CD4-positive, alpha-beta T cell treated with Interleukin-15 for 4 hours (primary cell): ENCODE measurements around the gene FRMD6.

ENCODE experiments used
- DNase-seq: peaks from one replicate; pipeline ENCODE4 v3.0.0-alpha.2; 2020; ENCODE audit warnings: low spot score

FRMD6 gene

DNA sequence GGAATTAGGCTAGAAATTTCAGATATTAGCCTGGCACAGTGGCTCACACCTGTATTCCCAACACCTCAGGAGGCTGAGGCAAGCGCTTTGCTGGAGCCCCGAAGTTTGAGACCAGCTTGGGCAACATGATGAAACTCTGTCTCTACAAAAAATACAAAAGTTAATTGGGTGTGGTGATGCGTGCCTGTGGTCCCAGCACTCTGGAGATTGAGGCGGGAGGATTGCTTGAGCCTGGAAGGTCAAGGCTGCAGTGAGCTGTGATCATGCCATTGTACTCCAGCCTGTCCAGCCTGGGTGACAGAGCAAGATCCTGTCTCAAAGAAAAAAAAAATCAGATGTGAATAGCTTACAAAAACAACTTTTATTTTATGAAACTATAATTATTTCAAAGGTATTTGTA, 15.1 kb downstream of the FRMD6 start:
- no peak for DNase-seq

DNA sequence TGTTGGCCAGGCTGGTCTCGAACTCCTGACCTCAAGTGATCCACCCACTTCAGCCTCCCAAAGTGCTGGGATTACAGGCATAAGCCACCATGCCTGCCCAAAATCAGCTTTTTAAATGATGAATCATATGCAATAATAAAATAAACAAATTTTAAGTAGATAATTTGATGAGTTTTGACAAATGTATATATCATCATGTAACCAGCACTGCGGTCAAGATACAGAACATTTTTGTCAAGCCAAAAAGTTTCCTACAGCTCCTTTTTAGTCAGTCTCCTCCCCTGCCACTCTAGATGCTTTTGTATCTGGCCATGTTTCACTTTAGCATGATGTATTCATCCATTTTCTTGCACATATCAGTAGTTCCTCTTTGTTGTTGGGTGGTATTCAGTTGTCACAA, 17.2 kb downstream of the FRMD6 start:
- no peak for DNase-seq

DNA sequence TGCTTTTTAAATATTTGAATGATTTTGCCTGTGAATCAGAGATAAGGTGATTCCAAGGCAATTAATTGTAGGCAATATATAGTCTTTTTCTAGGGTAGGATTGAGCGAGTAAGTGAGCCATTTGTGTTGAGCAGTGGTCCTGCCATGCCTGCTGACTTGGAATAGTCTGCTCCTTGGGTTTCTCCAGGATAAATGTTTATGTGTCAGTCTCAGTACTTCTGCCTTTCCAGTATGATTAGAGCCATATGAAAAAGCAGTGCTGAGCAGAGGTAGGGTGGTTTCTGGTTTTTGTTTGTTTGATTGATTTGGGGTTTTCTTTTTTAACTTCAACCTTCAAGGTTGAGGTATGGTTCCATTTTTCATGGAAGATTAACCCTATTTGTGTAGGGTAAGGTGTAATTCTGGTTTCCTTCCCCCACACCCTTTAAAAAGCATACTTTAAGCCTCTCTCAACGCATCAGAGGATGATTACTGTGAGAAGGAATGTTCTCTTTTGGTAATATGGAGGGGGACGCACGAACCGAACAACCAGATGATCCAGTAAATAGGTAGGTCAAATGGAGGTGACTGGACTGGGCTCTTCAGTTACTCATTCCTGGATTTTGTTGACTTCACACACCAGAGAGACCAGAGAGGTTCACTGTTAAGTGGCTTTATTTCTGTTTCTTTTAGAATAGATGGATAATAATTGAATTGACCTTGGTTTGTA, 22.7 kb downstream of the FRMD6 start:
- DNase-seq: no peak

DNA sequence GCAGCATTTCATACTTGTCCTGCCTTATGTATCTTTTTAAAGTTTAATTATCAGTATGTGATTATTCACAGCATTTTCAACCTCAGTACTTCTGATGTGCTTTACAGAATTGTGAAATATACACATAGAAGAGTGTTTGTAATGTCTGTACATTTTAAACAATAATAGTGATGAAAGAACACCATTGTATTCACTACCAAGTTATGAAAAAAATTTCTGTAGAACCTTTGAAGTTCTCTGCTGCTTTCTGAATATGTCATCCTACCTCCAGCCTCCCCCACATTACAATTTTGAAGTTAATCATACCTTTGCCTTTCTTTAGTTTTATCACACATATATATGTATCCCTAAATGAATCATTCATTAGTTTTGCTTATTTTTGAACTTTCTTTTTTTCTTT, 24.8 kb downstream of the FRMD6 start:
- no peak for DNase-seq

DNA sequence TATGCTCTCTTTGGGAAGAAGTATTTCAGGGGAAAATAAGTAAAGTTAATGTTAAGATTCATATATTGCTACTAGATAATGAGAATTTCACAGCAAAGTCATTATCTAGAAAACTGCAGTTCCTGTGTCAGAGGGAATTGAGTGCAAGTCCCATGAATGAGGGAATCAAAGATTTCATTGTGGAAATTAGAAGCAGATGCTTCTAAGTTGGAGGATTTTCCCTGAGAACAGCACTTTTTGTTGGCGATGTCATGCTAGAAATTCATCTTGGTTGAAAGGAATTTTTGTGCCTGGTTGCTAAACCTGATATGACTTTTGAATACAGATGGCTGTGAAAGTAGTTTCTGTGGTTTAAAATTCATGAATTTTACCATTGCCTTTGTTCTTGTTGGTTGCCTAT, 25.6 kb downstream of the FRMD6 start:
- DNase-seq: no peak

DNA sequence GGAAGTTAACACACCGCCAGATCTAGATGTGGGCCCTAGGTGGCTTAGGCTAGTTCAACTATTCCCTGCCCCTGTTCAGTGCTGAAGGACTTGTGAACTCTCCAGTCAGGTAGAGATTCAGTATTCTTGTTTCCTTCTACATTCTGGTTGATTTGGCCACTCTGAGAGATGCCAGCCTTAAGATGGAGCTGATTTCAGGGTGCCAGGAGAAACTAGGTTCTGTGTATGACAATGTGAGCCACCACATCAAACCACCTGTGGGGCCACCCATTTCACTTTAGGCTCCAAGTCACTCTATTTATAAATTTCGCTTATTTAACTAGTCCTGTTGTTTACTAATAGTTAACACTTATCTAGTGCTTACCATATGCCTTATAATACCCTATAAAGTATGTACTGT, 26.0 kb downstream of the FRMD6 start:
- DNase-seq: no peak

DNA sequence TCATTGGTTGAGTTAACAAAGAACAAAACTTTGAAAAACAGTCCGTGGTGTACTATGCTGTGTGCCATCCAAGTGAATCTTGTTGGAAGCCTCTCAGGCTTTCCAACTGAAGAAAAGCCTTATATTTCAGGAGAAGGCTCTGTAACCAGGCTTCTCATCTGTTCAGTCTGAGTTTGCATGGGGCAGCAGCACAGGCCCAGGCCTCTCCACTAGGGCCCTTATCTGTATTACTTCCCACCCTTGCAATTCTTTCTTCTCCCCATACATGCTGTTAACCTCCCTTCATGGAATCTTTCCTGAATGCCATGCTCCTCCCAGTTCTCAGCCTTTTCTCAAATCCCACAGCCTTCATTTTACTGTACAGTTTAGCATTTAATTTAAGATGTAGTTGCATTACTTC, 28.3 kb downstream of the FRMD6 start:
- DNase-seq: no peak

DNA sequence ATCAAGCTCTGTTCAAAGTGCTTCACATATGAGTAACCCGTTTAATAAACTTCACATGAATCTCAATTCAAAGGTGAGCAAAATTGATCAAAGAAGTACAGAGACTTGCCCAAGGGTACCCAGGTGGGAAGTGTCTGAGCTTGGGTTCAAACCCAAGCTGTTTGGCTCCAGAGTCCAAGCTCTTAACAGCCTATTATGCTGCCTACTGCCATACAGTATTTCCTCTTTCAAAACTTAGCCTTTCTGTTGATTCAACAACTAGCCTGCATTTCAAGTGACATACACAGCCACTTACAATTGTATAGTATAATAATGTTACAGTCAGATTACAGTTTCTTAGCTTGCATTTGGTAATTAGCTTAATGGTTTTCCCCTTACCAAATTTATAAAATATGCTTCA, 29.7 kb downstream of the FRMD6 start:
- DNase-seq: no peak

DNA sequence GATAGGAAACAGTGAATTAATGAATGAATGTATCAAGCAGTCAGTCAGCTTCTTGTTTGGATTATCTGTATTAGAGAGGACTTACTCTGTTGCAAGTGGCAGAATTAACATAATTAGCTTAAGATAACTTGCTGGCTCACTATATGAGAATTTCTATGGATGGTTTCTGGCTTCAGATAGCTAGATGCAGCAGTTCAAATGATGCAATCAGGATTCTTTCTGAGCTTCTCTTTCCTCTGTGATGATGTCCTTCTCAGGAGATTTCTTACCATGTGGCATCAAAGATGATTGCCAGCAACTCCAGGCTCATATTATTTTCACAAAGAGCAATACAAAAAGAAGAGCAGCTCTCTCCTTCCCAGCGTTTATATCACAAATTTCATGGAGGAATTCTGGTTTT, 30.7 kb downstream of the FRMD6 start:
- no peak for DNase-seq

DNA sequence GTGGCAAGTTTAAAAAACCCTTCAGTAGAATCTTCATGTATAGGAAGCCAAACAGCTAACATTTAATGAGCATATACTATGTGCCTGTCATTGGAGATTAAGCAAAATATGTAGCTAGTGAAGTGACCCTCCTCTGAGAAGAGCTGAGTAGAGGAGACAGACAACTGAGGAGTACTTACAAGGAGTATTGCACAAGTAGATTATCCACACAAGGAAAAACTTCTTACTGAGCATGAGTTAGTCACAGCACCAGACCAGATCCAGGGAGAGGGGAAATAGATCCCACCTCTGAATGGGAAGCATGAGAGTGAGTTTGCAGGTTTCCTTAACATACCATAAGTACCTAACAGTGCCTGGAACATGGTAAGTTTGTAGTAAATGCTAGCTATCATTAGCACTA, 33.0 kb downstream of the FRMD6 start:
- DNase-seq: no peak

DNA sequence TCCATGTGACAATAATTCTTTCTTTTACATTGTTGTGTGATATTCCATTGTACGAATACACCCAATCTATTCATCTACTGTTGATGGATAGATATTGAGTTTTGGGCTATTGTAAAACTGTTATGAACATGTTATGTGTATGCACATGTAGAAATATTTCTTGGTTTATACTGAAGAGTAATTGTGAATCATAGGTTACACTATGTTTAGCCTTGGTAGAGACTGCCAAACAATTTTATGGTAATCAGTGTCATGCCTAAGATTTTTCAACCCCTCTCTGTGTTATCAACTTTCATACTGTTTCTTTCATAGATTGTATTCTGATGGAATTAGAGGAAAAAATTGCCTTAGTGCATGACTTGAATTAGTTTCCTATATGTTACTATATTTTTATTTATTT, 39.5 kb downstream of the FRMD6 start:
- no peak for DNase-seq

DNA sequence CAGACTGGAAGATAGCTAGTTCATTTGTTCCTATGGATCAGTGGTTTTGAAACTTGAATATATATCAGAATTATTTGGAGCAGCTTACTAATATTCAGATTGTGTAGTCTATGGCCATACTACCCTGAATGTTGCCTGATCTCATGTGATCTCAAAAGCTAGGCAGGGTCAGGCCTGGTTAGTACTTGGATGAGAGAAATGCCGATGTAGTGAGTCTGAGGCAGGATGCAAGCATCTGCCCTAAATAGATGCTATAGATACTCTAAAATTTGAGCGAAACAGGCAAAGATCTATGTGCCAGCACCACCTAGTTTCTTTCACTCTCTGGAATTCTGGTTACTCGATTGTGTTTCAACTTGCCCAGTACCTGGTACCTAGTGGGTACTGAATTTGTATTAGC, 40.9 kb downstream of the FRMD6 start:
- no peak for DNase-seq

DNA sequence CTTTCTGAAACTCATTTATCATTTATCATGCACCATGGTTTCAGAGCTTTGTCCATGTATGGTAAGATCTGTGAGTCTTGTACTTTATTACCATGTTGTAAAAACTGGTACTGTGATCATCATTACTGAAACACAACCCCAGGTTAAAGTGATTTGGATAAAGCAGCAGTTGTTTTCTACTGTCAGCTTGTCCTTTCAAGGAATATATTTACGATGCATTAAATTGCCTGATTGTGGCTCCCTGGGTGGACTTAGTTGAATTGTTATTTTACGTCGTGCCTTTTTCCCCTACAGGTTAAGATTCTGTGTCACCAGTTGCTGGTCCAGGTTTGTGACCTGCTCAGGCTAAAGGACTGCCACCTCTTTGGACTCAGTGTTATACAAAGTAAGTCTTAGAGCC, 46.1 kb downstream of the FRMD6 start:
- no peak for DNase-seq

DNA sequence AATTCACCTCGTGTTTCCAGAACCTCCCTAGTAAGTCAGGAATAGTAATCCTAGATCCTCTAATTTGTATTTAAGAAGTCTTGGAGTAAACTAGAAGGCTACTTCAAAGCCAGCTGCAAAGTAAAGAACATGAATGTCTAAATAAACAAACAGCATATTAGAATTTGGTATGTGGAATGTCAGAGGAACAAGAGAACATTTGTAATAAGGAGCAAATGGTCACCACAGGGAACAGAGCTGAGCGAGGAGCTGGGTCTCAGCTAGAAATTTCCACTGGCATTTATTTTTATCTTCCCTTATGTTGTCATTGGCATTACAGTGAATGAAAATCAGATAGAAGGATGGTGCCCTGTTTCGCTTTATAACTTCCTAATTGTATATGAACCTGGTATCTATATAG, 50.2 kb downstream of the FRMD6 start:
- DNase-seq: no peak

DNA sequence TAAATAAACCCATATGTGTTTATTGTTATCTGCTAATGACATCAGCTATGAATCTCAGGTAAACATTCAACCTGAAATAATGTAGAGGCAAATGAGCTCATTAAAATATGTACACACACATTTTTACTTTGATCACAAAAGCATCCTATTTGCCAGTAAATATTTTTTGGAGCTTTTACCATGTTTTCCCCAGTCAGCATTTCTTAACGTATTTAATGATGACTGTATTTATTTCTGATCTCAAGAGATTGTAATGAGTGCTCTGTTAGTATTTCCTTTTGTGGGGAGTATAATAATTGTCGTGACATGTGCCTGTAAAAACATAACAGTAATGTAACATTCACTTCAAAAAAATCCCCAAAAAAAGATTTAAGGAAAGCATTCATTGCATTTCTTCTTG, 52.1 kb downstream of the FRMD6 start:
- no peak for DNase-seq

DNA sequence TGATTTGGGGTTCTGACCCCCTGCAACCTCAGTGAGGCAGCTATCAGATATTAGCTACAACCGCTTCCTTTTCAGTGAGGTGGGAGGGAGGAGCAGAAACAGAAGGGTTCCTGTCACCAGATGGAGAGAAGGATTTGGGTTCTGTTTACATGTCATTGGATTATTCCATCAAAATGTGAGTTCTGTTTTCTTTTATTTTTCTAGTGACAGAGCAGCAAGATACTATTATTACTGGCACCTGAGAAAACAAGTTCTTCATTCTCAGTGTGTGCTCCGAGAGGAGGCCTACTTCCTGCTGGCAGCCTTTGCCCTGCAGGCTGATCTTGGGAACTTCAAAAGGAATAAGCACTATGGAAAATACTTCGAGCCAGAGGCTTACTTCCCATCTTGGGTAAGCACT, 52.8 kb downstream of the FRMD6 start:
- no peak for DNase-seq

DNA sequence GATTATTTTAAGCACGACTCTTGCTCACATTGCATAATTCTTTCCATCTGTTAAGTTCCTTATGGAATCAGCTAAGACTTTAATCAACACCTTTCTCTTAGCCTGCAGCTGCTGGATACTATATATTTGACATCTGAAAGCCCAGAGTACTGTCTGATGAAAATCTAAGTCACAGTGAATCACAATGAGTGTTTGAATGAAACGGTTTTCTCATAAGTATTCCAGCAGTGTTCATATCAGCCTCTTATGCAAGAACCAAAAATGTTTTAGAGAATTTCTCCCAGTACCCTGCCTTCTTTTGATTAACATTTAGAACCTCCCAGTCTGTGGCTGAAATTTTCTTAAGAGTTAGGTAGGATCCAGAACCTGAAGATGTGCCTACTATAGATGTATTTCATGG, 55.6 kb downstream of the FRMD6 start:
- DNase-seq: no peak

DNA sequence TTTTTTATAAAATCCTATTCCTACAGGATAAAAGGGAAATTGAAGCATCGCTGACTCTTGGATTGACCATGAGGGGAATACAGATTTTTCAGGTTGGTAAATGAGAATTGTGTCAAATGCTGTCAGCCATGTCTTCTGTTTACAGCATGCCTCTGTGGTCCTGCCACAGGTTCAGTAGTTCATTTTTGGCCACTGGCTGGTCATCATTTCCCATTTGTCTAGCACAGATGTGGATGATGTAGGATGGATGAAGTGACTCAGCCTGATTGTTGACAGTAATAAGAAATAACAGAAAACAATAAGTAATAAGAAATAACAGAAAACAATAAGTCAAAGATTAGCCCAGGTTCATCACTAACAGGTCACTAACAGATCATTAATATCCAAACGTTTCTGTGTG, 59.8 kb downstream of the FRMD6 start:
- no peak for DNase-seq

DNA sequence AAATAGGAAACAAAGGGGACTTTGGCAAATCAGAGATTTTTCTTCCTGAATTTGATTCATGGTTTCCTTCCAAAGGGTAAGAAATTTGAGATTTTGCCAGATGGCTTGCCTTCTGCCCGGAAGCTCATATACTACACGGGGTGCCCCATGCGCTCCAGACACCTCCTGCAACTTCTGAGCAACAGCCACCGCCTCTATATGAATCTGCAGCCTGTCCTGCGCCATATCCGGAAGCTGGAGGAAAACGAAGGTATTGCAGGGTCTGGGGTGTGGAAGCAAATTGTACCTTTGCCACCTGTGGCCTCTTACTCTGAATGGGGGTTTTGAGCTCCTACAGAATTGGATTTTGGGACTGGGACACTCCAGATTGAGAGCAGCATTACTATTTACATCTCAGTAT, 63.5 kb downstream of the FRMD6 start:
- no peak for DNase-seq

DNA sequence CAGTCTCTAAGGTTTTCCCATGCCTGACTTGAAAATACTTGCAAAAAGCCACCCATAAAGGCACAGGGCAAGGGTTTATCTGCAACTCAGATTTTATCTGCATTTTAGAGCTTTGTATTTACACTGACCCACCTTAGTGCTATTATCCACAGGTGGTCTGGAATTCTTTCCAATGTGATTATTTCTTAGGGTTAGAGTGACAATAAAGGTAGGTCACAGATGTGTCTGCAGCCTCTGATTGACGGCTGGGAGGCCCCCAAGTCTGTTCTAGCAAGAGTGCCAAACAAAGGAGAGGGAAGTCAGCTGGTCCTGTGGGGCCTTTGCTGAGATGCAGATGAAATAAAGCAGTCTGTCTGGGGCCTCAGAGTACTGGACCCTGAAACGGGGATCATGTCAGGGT, 64.0 kb downstream of the FRMD6 start:
- DNase-seq: no peak

DNA sequence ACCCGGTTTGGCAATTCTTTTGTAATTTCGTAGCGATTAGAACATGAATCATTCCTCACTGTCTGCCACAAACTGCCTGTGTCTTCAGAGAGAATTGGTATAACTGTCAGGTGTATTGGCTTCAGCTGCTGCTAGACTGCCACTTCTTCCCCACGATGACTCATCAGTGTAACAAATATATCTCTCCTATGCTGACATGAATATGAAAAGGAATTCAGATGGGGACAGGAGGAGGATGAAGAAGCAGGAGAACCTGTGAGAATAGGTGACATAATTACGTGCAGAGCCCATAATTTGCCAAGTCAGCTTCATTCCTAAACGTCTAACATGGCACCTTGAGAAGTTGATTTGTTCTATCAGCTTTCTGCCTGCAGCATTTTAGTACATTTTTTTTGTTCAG, 64.9 kb downstream of the FRMD6 start:
- no peak for DNase-seq

DNA sequence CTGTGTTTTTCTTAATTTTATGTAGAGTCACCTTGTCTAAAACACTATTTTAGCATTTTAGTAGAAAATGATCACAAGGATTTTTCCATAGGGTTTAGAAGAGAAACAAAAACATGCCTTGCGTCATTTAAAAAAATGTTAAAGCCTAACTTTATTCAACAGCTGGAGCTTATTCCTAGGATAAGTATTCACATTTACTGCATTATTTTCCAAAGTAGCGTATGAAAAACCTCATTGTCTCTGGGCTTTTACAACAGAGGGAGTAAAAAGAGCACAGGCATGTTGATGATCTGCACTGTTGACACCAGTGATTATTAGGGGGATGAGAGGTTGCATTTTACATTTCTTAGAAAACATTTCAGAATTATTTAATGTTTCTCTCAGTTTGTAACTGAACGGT, 66.1 kb downstream of the FRMD6 start:
- no peak for DNase-seq

DNA sequence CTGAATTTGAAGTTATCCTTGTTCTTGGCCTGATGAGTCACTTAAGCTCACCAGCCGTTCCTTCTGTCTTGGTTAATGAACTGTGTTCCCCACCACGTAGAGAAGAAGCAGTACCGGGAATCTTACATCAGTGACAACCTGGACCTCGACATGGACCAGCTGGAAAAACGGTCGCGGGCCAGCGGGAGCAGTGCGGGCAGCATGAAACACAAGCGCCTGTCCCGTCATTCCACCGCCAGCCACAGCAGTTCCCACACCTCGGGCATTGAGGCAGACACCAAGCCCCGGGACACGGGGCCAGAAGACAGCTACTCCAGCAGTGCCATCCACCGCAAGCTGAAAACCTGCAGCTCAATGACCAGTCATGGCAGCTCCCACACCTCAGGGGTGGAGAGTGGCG, 68.2 kb downstream of the FRMD6 start:
- no peak for DNase-seq

DNA sequence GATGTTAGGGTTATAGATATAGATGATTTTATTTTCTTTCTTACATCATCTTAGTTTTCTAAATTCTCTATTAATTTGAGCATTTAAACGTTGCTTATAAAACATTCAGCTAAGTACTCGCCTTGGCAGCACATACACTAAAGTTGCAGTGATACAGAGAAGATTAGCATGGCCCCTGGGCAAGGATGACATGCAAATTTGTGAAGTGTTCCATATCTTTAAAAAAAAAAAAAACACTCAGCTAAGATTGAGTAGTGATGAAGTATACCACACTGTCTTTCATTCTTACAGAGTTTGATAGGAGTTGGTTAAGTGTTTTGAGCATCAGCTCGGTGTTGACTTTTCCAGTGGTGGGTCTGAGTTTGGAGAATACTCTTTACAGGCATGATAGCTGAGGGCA, 72.3 kb downstream of the FRMD6 start:
- no peak for DNase-seq

DNA sequence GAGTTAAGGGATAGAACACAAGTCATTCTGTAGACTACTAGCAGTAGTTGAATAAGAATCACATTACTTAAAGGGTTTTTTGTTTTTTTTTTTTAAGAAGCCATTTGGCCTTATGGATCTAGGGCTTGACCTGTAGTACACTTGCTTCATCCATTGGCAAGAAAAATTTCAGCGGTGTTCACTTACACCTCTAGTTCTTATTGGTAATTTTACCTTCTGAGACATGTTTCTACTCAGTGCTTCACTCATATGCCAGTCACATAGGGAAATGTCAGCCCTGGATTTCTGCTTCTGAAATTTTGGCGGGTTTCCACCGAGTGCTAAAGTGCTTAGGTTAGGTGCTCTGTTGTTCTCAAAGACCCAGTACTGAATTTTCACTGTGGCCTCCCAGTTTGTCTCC, 72.9 kb downstream of the FRMD6 start:
- no peak for DNase-seq
